COLO668 (cell line): Measurements from ENCODE around the gene THADA.
"Not testable (repeated sequence)": the region's sequence is repeated elsewhere in the genome, so short reads cannot be mapped to it uniquely, and the experiment has no call there.

Experiments
- DNase-seq: peaks from one replicate; lab custom pipeline; 2025; ENCODE audit not compliant: unreplicated experiment; lab: John Stamatoyannopoulos, UW

The THADA gene

DNA sequence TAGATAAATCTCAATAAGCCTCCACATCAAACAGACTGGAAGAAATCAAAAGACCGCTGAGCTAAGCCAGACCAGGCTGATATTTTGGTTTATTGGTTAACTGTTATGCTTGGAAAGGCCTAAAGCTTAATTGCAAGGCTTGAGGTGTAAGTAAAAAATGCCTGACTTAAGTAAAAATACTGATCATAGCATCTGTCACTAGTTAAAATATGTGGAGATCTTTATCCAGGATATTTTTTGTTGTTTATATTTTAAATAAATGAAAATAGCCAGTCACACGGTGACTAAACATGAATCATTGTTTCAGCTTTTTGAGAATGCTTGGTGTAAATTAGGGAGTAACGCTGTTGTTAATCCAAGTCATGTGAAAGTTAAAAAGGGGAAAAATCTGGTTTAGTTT lies 127.9 kb downstream of the THADA start:
- no peak for DNase-seq

GRCh38 chr2:43465234-43465633 lies 130.6 kb downstream of the THADA start:
- no peak for DNase-seq

DNA sequence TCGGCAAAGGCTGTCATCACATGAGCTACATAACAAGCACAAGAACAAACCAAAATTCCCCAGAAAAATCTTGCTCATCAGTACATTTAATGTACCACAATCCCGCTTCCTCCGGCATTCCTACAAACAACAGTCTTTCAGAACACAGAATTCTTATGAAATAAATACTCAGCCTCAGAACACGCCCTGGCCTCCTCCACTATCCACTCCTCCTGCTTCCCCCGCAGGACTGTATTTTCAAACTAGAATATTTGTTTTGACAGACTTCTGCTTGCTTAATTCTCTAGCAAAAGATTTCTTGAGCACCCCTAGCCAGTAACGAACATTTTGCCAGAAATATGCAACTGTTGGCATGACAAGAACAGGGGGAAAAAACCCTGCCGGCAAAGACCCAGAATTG lies 131.2 kb downstream of the THADA start:
- no peak for DNase-seq

- no peak for DNase-seq
Measured at GRCh38 chr2:43462866-43463641, 132.8 kb downstream of the THADA start.

DNA sequence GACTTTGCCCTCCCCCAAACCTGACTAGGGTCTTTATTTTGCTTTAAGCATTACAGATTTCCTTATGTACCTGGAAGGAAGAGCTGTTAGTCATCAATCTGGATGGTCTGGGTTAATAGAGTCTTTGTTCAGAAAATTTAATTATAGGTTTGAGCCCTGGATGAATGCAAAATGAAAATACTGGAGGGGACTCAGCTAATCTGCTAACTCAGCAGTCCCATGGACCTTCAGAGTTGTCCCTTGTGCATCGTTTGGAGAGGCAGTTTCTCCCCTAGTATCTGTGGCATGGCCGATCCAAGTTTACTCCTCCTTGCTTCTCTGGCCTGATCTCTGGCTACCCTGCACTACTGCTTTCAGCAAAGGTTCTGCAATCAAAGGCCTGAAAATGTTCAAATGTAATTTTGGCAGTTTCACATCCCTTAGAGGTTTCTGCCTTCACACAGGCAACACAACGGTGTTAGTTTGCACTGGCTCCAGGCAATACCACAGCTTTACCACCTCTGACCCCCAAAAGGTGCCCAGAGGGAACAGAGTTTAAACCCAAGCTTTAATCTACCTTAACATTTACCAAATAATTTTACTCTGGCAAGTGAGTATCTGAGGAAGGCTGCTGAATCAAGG lies 134.3 kb downstream of the THADA start:
- DNase-seq: no peak

DNA sequence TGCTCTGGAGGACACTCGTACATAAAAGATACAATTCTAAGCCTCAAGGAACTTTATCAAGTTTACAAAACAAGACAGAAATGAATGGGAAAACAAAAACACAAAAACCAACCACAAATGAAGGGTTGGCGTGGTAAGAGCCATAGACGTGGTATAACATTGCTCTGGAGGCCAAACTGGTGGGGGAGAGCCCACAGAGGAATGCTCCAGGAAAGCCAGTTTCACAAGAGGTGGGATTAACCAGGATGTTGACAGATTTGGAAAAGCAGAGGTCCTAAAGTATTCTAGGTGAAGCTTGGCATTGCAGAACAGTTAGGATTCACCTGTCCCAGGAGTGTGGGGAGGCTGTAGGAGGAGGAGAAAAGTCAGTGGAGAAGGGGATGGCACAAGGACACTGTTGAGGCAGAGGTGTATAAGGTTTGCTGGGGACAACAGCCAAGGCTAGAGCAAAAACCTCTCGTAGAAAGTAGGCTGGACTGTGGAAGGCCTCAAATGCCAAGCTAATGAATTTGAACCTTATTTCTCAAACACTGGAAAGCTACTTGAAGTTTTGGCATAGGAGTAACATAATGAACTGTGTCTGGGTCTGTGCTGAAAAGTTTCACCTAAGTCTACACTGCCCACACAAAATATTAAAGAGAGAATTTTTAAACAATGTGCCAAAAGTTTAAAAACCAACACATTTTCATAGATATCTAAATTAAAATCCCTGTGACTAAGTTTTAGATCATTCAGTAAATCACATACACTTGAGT lies 135.1 kb downstream of the THADA start:
- no peak for DNase-seq

DNA sequence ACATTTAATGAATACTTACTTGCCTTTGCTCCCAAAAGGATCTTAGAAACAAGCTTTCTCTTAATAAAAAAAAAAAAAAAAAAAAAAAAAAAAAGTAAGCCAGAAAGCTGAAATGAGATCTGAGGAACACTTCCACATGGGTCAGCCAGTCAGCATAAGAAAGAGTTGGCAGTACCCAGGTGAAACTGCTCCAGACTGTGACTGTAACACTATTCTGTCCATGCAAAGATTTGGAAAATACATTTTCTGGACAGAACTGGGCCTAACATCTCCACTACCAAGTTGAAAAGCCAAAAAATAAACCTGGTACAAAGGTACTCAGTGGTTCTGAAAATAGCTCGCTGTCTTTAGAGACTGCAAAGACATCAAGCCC lies 135.7 kb downstream of the THADA start:
- no peak for DNase-seq

DNA sequence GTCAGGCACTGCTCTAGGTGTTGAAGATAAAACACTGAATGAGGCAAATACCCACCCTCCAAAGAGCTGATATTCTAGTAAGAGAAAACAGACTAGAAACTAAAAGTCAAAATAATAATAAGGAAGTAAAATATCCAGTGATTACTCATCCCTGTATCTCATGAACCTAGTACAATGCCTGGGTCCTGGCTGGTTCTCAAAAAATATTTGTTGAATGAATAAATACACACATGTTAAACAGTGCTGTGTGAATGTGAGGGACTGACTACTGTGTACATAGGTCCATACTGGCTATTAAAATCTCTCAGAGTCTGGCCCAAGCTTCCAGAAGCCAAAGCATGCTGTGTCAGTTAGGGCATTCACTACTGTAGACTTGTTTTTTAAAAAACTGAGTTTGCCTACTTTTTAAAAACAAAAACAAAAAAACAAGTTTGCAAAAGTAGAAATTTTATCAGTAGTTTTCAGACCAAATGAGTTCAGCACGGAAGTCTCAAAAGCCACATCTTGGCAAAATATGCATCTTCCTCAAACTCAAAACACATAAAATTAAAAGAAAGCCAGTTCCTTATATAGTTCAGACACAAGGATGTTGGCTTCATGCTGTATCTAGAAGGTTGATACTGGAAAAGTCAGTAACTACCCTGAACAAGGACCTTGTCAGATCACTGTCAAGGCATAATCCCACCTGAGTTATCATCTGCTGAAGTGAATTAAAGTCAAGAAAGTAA lies 136.2 kb downstream of the THADA start:
- no peak for DNase-seq

- DNase-seq: no peak
Measured at GRCh38 chr2:43458014-43458628, 137.7 kb downstream of the THADA start.

- DNase-seq: no peak
Measured at GRCh38 chr2:43455731-43456642, 139.9 kb downstream of the THADA start.

- DNase-seq: no peak
Measured at GRCh38 chr2:43455296-43455695, 140.5 kb downstream of the THADA start.

DNA sequence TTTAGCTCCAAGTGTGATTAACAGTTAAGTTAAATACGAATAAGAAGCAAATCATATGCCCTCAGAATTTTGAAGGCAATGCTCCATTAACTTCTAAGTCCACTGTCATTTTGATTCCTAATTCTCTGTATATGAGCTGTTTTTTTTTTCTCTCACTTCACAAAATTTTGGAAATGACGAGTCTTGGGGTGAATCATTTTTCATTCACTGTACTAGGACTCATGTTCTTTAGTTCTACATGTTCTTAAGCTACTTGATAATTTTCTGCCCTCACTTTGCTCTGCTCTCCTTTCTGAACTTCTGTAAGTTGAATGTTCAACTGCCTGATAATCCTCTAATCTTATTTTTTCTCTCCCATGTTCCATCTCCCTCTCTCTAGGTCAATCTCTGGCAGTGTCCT lies 141.0 kb downstream of the THADA start:
- no peak for DNase-seq

DNA sequence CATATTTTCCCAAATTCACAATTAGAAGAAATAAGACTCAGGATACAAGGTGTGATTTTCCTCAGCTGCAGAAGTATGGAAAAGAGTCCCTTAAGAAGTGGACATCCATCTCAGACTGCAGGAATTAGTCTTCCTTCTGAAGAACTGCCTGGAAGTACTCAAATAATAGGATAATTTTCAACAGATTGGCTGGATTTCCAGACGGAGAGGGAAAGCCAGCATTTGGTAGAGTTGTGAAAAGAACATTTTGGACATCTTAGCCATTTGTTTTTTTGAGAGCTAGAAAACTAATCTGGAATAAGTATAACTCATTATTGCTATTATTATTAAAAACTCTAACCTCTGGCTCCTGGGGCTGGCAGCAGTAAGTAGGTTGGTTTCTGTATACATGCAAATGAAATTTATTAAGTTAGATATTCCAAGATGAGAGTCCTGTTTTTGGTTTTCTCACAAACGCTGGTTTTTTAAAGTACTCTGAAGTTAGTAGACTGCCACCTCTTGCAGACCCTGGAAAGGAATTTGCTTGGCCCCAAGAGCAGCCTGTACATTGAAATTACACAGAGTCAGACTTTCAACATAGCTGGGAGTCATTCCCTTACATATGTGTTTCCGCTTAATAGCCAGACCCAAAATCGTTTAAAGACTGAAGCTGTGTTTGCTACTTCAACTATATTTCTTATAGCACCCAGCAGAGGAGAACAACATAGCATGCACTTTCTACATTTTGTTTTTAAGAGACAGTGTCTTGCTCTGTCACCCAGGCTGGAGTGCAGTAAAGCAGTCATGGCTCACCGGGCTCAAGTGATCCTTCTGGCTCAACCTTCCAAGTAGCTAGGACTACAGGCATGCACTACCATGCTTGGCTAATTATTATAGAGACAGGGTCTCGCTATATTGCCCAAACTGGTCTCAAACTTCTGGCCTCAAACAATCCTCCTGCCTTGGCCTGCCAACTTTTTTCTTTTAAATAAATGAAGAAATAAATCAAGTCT lies 142.4 kb downstream of the THADA start:
- DNase-seq: no peak

DNA sequence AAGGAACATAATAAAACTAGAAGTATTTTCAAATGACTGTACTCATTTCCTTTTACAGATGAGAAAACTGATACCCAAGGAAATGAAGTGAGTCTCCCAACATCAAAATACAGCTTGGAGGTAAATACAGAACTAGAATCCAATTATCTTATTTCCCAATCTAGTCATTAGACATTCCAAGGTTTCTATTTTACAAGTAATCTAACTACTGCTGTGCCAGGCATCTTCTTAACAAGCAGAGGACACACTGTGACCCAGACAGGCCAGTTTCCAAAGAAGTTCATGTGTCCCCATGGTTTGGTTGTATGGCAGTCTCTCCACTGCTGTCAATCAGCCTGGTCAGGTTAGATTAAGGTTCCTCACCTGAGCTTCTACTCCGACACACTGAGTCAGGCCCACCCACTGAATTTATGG lies 143.5 kb downstream of the THADA start:
- DNase-seq: no peak

- no peak for DNase-seq
Measured at GRCh38 chr2:43450617-43451016, 145.2 kb downstream of the THADA start.

DNA sequence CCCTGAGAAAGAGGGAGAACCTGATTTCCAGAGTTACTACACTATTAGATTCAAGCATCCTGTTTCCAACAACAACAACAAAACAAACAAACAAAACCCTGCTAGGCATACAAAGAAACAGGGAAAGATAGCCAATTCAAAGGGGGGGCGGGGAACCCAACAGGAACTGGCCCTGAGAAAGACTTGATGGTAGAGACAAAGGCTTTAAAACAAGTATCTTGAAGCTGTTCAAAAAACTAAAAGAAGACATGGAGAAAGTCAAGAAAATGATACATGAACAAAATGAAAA lies 147.1 kb downstream of the THADA start:
- no peak for DNase-seq

GRCh38 chr2:43448011-43448821 lies 147.6 kb downstream of the THADA start:
- DNase-seq: no peak

DNA sequence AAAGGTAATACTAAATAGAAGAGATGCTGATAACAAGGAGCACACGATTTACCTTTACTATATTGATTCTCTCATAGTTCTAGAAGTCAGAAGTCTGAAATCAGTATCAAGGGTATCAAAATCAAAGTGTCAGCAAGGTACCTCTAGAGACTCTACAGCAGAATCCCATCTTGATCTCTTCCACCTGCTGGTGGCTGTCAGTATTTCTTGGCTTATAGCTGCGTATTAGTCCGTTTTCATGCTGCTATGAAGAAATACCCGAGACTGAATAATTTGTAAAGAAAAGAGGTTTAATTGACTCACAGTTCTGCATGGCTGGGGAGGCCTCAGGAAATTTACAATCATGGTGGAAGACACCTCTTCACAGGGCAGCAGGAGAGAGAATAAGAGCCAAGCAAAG lies 149.1 kb downstream of the THADA start:
- not testable (repeated sequence) for DNase-seq
